Muscle layer of duodenum (tissue), 2 donors: ENCODE results near the gene LALBA.
"Not testable (repeated sequence)": the region's sequence is repeated elsewhere in the genome, so short reads cannot be mapped to it uniquely, and the experiment has no call there.

ENCODE experiments used
- H3K27ac ChIP-seq: one replicate; pipeline ENCODE4 v1.7.0; 2013; ENCODE audit warnings: mild to moderate bottlenecking, low read length
- H3K27me3 ChIP-seq: one replicate; pipeline ENCODE4 v1.7.0; 2013; ENCODE audit warnings: low read depth, mild to moderate bottlenecking, control low read depth, low read length
- H3K36me3 ChIP-seq, 2 donors: one replicate each; pipeline ENCODE4 v1.7.0; 2013; ENCODE audit warnings: low read length in 2 of 2, control low read depth in 1 of 2, mild to moderate bottlenecking in 1 of 2; ENCODE audit not compliant: insufficient read depth in 2 of 2, control insufficient read depth in 1 of 2
- H3K4me1 ChIP-seq, 2 donors: one replicate each; pipeline ENCODE4 v1.7.0; 2013; ENCODE audit warnings: low read length in 2 of 2, mild to moderate bottlenecking in 2 of 2, control low read depth in 1 of 2, moderate library complexity in 1 of 2; ENCODE audit not compliant: insufficient read depth in 2 of 2, control insufficient read depth in 1 of 2
- H3K4me3 ChIP-seq, 2 donors: one replicate each; pipeline ENCODE4 v1.7.0; 2013; ENCODE audit warnings: low read length in 2 of 2, low read depth in 1 of 2, mild to moderate bottlenecking in 1 of 2
- H3K9me3 ChIP-seq, 2 donors: one replicate each; pipeline ENCODE4 v1.7.0; 2013; ENCODE audit warnings: low read length in 2 of 2, control low read depth in 1 of 2, mild to moderate bottlenecking in 1 of 2; ENCODE audit not compliant: control insufficient read depth in 1 of 2
- donor health status: healthy.

The LALBA gene

DNA sequence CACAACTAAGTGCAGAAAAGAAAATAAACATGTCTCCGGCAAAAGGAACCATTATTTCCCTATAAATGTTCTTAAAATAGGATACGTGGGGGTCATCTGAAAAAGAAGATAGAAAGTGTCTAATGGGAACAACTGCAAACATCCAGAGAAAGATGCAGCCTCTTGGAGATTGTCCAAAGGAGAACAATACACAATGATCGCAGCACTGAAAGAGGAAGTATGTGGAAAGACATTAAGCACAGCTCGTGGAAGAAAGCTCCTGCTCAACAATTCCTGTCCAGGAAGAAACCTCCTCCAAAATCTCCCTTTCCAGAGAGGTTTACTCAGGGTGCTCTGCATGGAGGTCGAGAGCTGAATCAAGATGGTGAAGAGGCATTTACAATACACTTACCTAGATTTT lies 2.5 kb upstream of the LALBA start:
- Histone ChIP-seq H3K4me1 (no peaks in the 10 kb centered on the region), H3K9me3 (no peaks in the 10 kb centered on the region), H3K27me3 (no peaks in the 10 kb centered on the region), H3K4me3 (no peak overlapping the region), H3K36me3 (no peaks in the 10 kb centered on the region), H3K27ac (no peak overlapping the region)

DNA sequence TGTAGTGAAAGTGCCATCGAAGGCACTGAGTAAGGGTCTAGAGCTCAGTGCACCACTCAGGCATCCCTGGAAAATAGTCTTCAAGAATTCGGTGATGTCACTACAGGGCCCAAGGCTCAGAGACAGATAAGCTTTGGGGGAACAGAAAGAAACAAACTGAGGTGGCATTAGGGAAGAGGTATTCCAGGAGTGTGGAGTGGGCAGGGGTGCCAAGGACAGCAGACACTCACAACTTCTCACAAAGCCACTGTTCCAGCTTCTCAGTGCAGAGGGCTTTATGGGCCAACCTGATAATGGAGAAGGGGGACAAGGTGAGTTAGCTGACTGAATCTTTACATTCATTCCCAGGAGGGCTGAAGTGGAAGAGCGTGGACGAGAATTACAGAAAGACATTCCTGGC lies 2.1 kb downstream of the LALBA start:
- no peaks in the 10 kb centered on the region for H3K9me3 ChIP-seq
- no peak overlapping the region for H3K27ac ChIP-seq
- H3K4me3 ChIP-seq = no peak overlapping the region
- peaks cover 2% of the 10 kb centered on the region for H3K27me3 ChIP-seq
- H3K4me1 ChIP-seq = no peaks in the 10 kb centered on the region
- H3K36me3 ChIP-seq = no peaks in the 10 kb centered on the region

DNA sequence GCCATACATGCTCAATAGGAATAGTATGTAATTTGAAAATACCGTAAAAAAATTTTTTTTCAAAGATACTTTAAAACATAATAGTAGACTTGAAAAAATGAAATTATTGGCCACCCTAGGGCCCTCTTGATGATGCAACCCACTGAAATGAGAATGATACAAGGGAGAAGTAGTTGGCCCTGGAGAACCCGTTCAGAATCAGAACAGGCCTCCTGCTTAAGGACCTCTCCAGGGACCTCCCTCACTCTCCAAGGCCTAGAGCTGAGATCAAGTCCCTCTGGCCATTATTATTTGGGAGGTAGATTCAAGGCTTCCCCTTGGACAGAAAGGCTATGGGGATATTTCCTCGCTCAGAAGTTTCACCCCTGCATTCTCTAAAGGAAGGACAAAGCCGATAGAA lies 11.9 kb downstream of the LALBA start:
- Histone ChIP-seq H3K4me3 (no peak overlapping the region), H3K4me1 (no peaks in the 10 kb centered on the region), H3K27me3 (peaks cover 5% of the 10 kb centered on the region), H3K9me3 (no peaks in the 10 kb centered on the region), H3K27ac (no peak overlapping the region), H3K36me3 (no peaks in the 10 kb centered on the region)

- no peak overlapping the region for H3K27ac ChIP-seq
- no peaks in the 10 kb centered on the region for H3K36me3 ChIP-seq
- no peaks in the 10 kb centered on the region for H3K9me3 ChIP-seq
- no peaks in the 10 kb centered on the region for H3K4me1 ChIP-seq
- H3K27me3 ChIP-seq = no peaks in the 10 kb centered on the region
- no peak overlapping the region for H3K4me3 ChIP-seq
Observed at GRCh38 chr12:48556631-48557030, 13.2 kb downstream of the LALBA start.

- H3K27me3 ChIP-seq, H3K27ac ChIP-seq, H3K36me3 ChIP-seq, H3K4me3 ChIP-seq, H3K4me1 ChIP-seq, H3K9me3 ChIP-seq: not testable (repeated sequence)
Observed at GRCh38 chr12:48553666-48554343, 16.0 kb downstream of the LALBA start.

DNA sequence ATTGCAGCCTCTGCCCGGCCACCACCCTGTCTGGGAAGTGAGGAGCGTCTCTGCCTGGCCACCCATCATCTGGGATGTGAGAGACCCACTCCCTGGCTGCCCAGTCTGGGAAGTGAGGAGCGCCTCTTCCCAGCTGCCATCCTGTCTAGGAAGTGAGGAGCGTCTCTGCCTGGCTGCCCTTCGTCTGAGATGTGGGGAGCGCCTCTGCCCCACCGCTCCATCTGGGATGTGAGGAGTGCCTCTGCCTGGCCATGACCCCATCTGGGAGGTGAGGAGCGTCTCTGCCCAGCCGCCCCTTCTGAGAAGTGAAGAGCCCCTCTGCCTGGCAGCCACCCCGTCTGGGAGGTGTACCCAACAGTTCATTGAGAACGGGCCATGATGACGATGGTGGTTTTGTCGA lies 18.2 kb downstream of the LALBA start:
- not testable (repeated sequence) for H3K36me3 ChIP-seq, H3K27ac ChIP-seq, H3K4me1 ChIP-seq, H3K9me3 ChIP-seq, H3K27me3 ChIP-seq, H3K4me3 ChIP-seq

- H3K36me3 ChIP-seq, H3K4me1 ChIP-seq, H3K4me3 ChIP-seq, H3K27me3 ChIP-seq, H3K9me3 ChIP-seq, H3K27ac ChIP-seq: not testable (repeated sequence)
Observed at GRCh38 chr12:48547012-48547411, 22.8 kb downstream of the LALBA start.

GRCh38 chr12:48545833-48546469 lies 23.9 kb downstream of the LALBA start:
- H3K4me3 ChIP-seq = no peak overlapping the region
- no peak overlapping the region for H3K27ac ChIP-seq
- H3K27me3 ChIP-seq = no peaks in the 10 kb centered on the region
- no peaks in the 10 kb centered on the region for H3K4me1 ChIP-seq
- no peaks in the 10 kb centered on the region for H3K36me3 ChIP-seq
- H3K9me3 ChIP-seq = no peaks in the 10 kb centered on the region

DNA sequence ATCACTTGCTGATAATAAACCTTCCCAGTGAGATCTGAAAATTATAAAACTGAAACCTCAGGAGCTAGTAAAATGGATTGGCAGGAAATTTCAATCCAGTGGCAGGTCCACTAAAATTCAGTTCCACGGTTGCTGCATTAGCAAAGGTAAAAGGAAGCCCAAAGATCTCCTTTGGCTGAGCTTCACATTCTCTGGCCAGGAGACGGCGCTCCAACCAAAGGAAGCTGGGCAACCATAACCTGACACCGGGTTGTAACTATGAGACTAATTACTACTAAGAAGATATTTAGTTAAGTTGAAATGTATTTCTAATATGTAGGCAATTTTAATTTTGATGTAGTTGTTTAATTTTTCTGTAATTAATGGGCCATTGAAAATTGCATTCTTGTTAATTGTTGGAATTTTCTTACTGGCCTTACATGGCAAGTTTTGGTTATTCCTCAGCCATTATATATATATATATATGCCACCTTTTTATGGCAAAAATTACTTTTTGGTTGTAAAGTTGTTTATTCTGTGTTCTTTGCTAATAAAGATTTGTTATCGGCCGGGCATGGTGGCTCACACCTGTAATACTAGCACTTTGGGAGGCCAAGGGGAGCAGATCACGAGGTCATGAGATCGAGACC lies 27.4 kb downstream of the LALBA start:
- Histone ChIP-seq H3K27me3 (no peaks in the 10 kb centered on the region), H3K27ac (no peak overlapping the region), H3K4me3 (no peak overlapping the region), H3K4me1 (no peaks in the 10 kb centered on the region), H3K36me3 (no peaks in the 10 kb centered on the region), H3K9me3 (no peaks in the 10 kb centered on the region)

GRCh38 chr12:48536602-48537001 lies 33.2 kb downstream of the LALBA start:
- Histone ChIP-seq H3K4me3 (no peak overlapping the region), H3K27ac (no peak overlapping the region), H3K4me1 (no peaks in the 10 kb centered on the region), H3K36me3 (no peaks in the 10 kb centered on the region), H3K27me3 (no peaks in the 10 kb centered on the region), H3K9me3 (peaks cover 0 to 6% of the 10 kb centered on the region in 2 donors)

DNA sequence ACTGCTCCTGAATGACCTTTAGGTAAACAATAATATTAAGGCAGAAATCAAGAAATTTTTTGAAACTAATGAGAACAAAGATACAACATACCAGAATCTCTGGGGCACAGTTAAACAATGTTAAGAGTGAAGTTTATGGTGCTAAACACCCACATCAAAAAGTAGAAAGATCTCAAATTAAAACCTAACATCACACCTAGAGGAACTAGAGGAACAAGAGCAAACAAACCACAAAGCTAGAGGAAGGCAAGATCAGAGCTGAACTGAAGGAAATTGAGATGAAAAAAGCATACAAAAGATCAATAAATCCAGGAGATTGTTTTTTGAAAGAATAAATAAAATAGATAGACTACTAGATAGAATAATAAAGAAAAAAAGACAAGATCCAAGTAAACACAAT lies 37.2 kb downstream of the LALBA start:
- Histone ChIP-seq H3K9me3 (peaks cover 0 to 6% of the 10 kb centered on the region in 2 donors), H3K4me1 (no peaks in the 10 kb centered on the region)

More for the DNA sequence above, 37.2 kb downstream of the LALBA start:
- no peaks in the 10 kb centered on the region for H3K36me3 ChIP-seq
- H3K27ac ChIP-seq = no peak overlapping the region
- no peak overlapping the region for H3K4me3 ChIP-seq
- H3K27me3 ChIP-seq = no peaks in the 10 kb centered on the region
